Osteocyte (in vitro differentiated cells): ENCODE measurements around the gene DLGAP4. TPM values are rescaled to one million over a fixed set of nuclear protein-coding genes. Genes with fewer than 3 reads are reported as not detected.

Experiments used
- DNase-seq: peaks from one replicate; pipeline ENCODE4 v3.0.0; 2021; ENCODE audit warnings: mixed read lengths; ENCODE audit not compliant: unreplicated experiment; ENCODE audit errors: extremely low spot score
- H3K27ac Mint-ChIP-seq: one replicate; pipeline ENCODE4 v1.8.0; 2021; ENCODE audit warnings: mild to moderate bottlenecking, mixed read lengths; ENCODE audit not compliant: unreplicated experiment
- H3K27me3 Mint-ChIP-seq: one replicate; pipeline ENCODE4 v1.8.0; 2021; ENCODE audit warnings: mixed read lengths; ENCODE audit not compliant: unreplicated experiment
- H3K36me3 Mint-ChIP-seq: one replicate; pipeline ENCODE4 v1.8.0; 2021; ENCODE audit warnings: mixed read lengths; ENCODE audit not compliant: unreplicated experiment
- H3K4me1 Mint-ChIP-seq: one replicate; pipeline ENCODE4 v1.8.0; 2021; ENCODE audit warnings: mixed read lengths; ENCODE audit not compliant: unreplicated experiment
- H3K4me3 Mint-ChIP-seq: one replicate; pipeline ENCODE4 v1.8.0; 2021; ENCODE audit warnings: mild to moderate bottlenecking, moderate library complexity, mixed read lengths; ENCODE audit not compliant: unreplicated experiment
- H3K9me3 Mint-ChIP-seq: one replicate; pipeline ENCODE4 v1.8.0; 2021; ENCODE audit warnings: mixed read lengths; ENCODE audit not compliant: unreplicated experiment
- CTCF ChIP-seq: fragments of 200-600 bp; sonication (generic); IDR thresholded peaks from 2 replicates; pipeline ENCODE4 v1.5.0; 2021; ENCODE audit warnings: antibody characterized with exemption, mild to moderate bottlenecking, moderate library complexity
- total RNA-seq: library from RNA; stranded (reverse); gene quantifications from 2 replicates; pipeline ENCODE4 v1.2.1, GENCODE V29; 2021

DLGAP4 gene
- total RNA-seq, 1 donor from 2014 or later: 134 TPM

- H3K27ac Mint-ChIP-seq: no peak overlapping the region
- H3K36me3 Mint-ChIP-seq: no peaks in the 10 kb centered on the region
- no peaks in the 10 kb centered on the region for H3K4me1 Mint-ChIP-seq
- H3K9me3 Mint-ChIP-seq: peaks cover 15% of the 10 kb centered on the region
- no peak for DNase-seq
- H3K4me3 Mint-ChIP-seq: no peak overlapping the region
- peaks cover 23% of the 10 kb centered on the region for H3K27me3 Mint-ChIP-seq
- no peak for TF ChIP-seq CTCF
Measured at GRCh38 chr20:36322131-36322530, 16.0 kb downstream of the DLGAP4 start.

GRCh38 chr20:36330091-36330490 lies 24.0 kb downstream of the DLGAP4 start:
- H3K4me1 Mint-ChIP-seq: no peaks in the 10 kb centered on the region
- TF ChIP-seq CTCF: no peak
- peaks cover 7% of the 10 kb centered on the region for H3K9me3 Mint-ChIP-seq
- no peaks in the 10 kb centered on the region for H3K36me3 Mint-ChIP-seq
- H3K27me3 Mint-ChIP-seq: peaks cover 52% of the 10 kb centered on the region
- H3K4me3 Mint-ChIP-seq: no peak overlapping the region
- no peak for DNase-seq
- no peak overlapping the region for H3K27ac Mint-ChIP-seq

DNA sequence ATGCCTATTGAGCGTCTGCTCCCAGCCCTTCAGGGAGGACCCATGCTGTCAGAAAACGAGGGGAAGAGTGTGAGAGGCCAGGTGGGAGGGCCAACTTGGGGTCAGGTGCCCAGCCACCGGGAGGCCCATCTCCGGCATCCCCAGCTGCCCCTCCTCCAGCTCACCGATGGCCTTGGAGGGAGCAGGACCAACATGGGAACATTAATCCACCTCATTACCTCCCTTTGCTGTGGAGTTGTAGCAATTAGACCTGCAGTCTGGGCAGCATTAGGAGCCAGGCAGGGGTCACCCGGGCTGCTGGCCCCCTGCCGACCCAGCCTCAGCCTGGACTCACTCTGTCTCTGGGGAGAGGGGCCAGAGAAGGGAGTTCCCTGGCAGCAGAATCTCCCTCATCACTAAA lies 25.1 kb downstream of the DLGAP4 start:
- no peak for TF ChIP-seq CTCF
- no peak overlapping the region for H3K27ac Mint-ChIP-seq
- H3K4me3 Mint-ChIP-seq: no peak overlapping the region
- no peaks in the 10 kb centered on the region for H3K4me1 Mint-ChIP-seq
- H3K9me3 Mint-ChIP-seq: peaks cover 1% of the 10 kb centered on the region
- H3K36me3 Mint-ChIP-seq: no peaks in the 10 kb centered on the region
- DNase-seq: no peak
- peaks cover 58% of the 10 kb centered on the region for H3K27me3 Mint-ChIP-seq

- Mint-ChIP-seq H3K36me3 (no peaks in the 10 kb centered on the region), H3K4me3 (no peak overlapping the region), H3K4me1 (no peaks in the 10 kb centered on the region), H3K27ac (no peak overlapping the region), H3K27me3 (peaks cover 65% of the 10 kb centered on the region), H3K9me3 (no peaks in the 10 kb centered on the region)
- no peak for DNase-seq
- TF ChIP-seq CTCF: no peak
Measured at GRCh38 chr20:36333841-36334240, 27.7 kb downstream of the DLGAP4 start.

- Mint-ChIP-seq H3K4me3 (no peak overlapping the region), H3K27ac (no peak overlapping the region)
Measured at GRCh38 chr20:36334281-36335205, 28.4 kb downstream of the DLGAP4 start.

More at GRCh38 chr20:36334281-36335205, 28.4 kb downstream of the DLGAP4 start:
- TF ChIP-seq CTCF: no peak
- peaks cover 65% of the 10 kb centered on the region for H3K27me3 Mint-ChIP-seq
- DNase-seq: no peak
- no peaks in the 10 kb centered on the region for H3K36me3 Mint-ChIP-seq
- H3K9me3 Mint-ChIP-seq: no peaks in the 10 kb centered on the region
- no peaks in the 10 kb centered on the region for H3K4me1 Mint-ChIP-seq
